IMR-90 (cell line): ENCODE results near the gene SLIT1. TPM values are rescaled to one million over a fixed set of nuclear protein-coding genes. Genes with fewer than 3 reads are reported as not detected.

Source experiments
- ATAC-seq: fragments of 200-7000 bp; cut with Tn5 transposase; 2 replicates; pipeline ENCODE4 v1.9.1; 2020; ENCODE audit warnings: low read depth, mild to moderate bottlenecking, moderate library complexity
- BruUV-seq: library from RNA; stranded (reverse); fragments of 400-500 nt; replicated peaks from 2 replicates; lab custom pipeline; 2021; lab: Mats Ljungman, UMichigan
- CTCF ChIA-PET: fragments of 300-600 bp; formaldehyde crosslinking; extraction: SDS; loops from one replicate; lab custom pipeline; 2021; ENCODE audit warnings: antibody characterized with exemption; lab: Yijun Ruan, JAX
- POLR2A ChIA-PET: fragments of 300-600 bp; sonication (Branson Sonifier 250); formaldehyde crosslinking; loops from one replicate; lab custom pipeline; 2022; ENCODE audit warnings: antibody characterized with exemption; ENCODE audit not compliant: unreplicated experiment; lab: Charles Lee
- DNase-seq: peaks from one replicate; pipeline ENCODE4 v3.0.0; 2013
- H2AFZ ChIP-seq: replicated peaks from 2 replicates; pipeline ENCODE3; 2013; ENCODE audit warnings: low read length, mild to moderate bottlenecking; ENCODE audit not compliant: poor library complexity
- H2AK5ac ChIP-seq: 2 replicates; pipeline ENCODE4 v1.6.1; 2013; ENCODE audit warnings: low read depth, low read length, inconsistent platforms
- H2AK9ac ChIP-seq: replicated peaks from 2 replicates; pipeline ENCODE3; 2013; ENCODE audit warnings: mild to moderate bottlenecking, low read depth, low read length, moderate library complexity; ENCODE audit not compliant: poor library complexity
- H2BK120ac ChIP-seq: 2 replicates; pipeline ENCODE4 v1.6.1; 2013; ENCODE audit warnings: low read depth, low read length, inconsistent platforms
- H2BK15ac ChIP-seq: 3 replicates; pipeline ENCODE4 v1.6.1; 2013; ENCODE audit warnings: low read depth, low read length, inconsistent platforms
- H2BK20ac ChIP-seq: 2 replicates; pipeline ENCODE4 v1.6.1; 2013; ENCODE audit warnings: low read depth, mild to moderate bottlenecking, inconsistent platforms, low read length, moderate library complexity
- H2BK5ac ChIP-seq: 2 replicates; pipeline ENCODE4 v1.6.1; 2013; ENCODE audit warnings: mild to moderate bottlenecking, low read depth, low read length, inconsistent platforms; ENCODE audit not compliant: poor library complexity, severe bottlenecking
- H3K14ac ChIP-seq: replicated peaks from 2 replicates; pipeline ENCODE4 v1.6.1; 2013; ENCODE audit warnings: low read depth, low read length, inconsistent platforms
- H3K18ac ChIP-seq: 2 replicates; pipeline ENCODE4 v1.6.1; 2013; ENCODE audit warnings: low read depth, low read length, control low read depth
- H3K23ac ChIP-seq: 2 replicates; pipeline ENCODE4 v1.6.1; 2013; ENCODE audit warnings: low read depth, low read length, inconsistent platforms
- H3K27ac ChIP-seq: 2 replicates; pipeline ENCODE4 v1.5.1; 2013; ENCODE audit warnings: mild to moderate bottlenecking, control low read depth, low read length; ENCODE audit not compliant: insufficient read depth
- H3K27me3 ChIP-seq: 2 replicates; pipeline ENCODE4 v1.6.1; 2013; ENCODE audit warnings: low read length; ENCODE audit not compliant: control insufficient read depth, insufficient read depth
- H3K36me3 ChIP-seq: 2 replicates; pipeline ENCODE4 v1.6.1; 2013; ENCODE audit warnings: low read length, mixed read lengths; ENCODE audit not compliant: control insufficient read depth, insufficient read depth
- H3K4ac ChIP-seq: 2 replicates; pipeline ENCODE4 v1.6.1; 2013; ENCODE audit warnings: low read depth, low read length, inconsistent platforms
- H3K4me1 ChIP-seq: 2 replicates; pipeline ENCODE4 v1.6.1; 2013; ENCODE audit warnings: low read length, mixed read lengths; ENCODE audit not compliant: control insufficient read depth, insufficient read depth
- H3K4me2 ChIP-seq: 2 replicates; pipeline ENCODE4 v1.6.1; 2013; ENCODE audit warnings: low read depth, mild to moderate bottlenecking, control low read depth, low read length, moderate library complexity
- H3K4me3 ChIP-seq: 2 replicates; pipeline ENCODE4 v1.5.1; 2013; ENCODE audit warnings: low read depth, mild to moderate bottlenecking, control low read depth, low read length, moderate library complexity; ENCODE audit not compliant: insufficient read depth
- H3K56ac ChIP-seq: 2 replicates; pipeline ENCODE4 v1.6.1; 2013; ENCODE audit warnings: low read length, inconsistent platforms; ENCODE audit not compliant: insufficient read depth; ENCODE audit errors: extremely low read depth
- H3K79me1 ChIP-seq, 2 experiments: 2 replicates each; pipeline ENCODE4 v1.6.1; 2013; ENCODE audit warnings: low read length in 2 of 2, inconsistent platforms in 1 of 2, low read depth in 1 of 2
- H3K9ac ChIP-seq: 2 replicates; pipeline ENCODE4 v1.6.1; 2013; ENCODE audit warnings: low read depth, low read length, control low read depth
- H3K9me1 ChIP-seq: 2 replicates; pipeline ENCODE4 v1.6.1; 2013; ENCODE audit warnings: low read length, inconsistent platforms; ENCODE audit not compliant: insufficient read depth
- H3K9me3 ChIP-seq: 2 replicates; pipeline ENCODE4 v1.6.1; 2013; ENCODE audit warnings: low read length; ENCODE audit not compliant: control insufficient read depth, insufficient read depth
- H4K20me1 ChIP-seq: 2 replicates; pipeline ENCODE4 v1.6.1; 2013; ENCODE audit warnings: low read length, inconsistent platforms; ENCODE audit not compliant: insufficient read depth
- H4K5ac ChIP-seq: 2 replicates; pipeline ENCODE4 v1.6.1; 2013; ENCODE audit warnings: mild to moderate bottlenecking, low read depth, low read length, control low read depth
- H4K8ac ChIP-seq, 2 experiments: 2 replicates each; pipeline ENCODE4 v1.6.1; 2013; ENCODE audit warnings: low read depth in 2 of 2, low read length in 2 of 2, control low read depth in 1 of 2, inconsistent platforms in 1 of 2
- H4K91ac ChIP-seq: 2 replicates; pipeline ENCODE4 v1.6.1; 2013; ENCODE audit warnings: low read depth, low read length, inconsistent platforms; ENCODE audit not compliant: insufficient read depth
- CHD1 ChIP-seq: IDR thresholded peaks from 2 replicates; pipeline ENCODE4 v1.6.1; 2012; ENCODE audit warnings: low read depth, low read length, improper control_type of control experiment
- MAFK ChIP-seq: IDR thresholded peaks from 2 replicates; pipeline ENCODE4 v1.6.1; 2012; ENCODE audit warnings: low read depth, low read length, improper control_type of control experiment
- NFE2L2 ChIP-seq: fragments of 150-350 bp; IDR thresholded peaks from 2 replicates; pipeline ENCODE4 v1.6.1; 2016; ENCODE audit warnings: low read depth, mild to moderate bottlenecking, low read length
- RCOR1 ChIP-seq: IDR thresholded peaks from 2 replicates; pipeline ENCODE4 v1.6.1; 2012; ENCODE audit warnings: mild to moderate bottlenecking, low read length, improper control_type of control experiment; ENCODE audit not compliant: insufficient replicate concordance
- RFX5 ChIP-seq: IDR thresholded peaks from 2 replicates; pipeline ENCODE4 v1.8.0; 2012; ENCODE audit warnings: low read depth, mild to moderate bottlenecking, low read length, moderate library complexity
- WGBS, 2 experiments: methylation state at CpG; one replicate each; pipeline versions ENCODE4 v1.1.5 to v1.1.7; 2013; ENCODE audit warnings: missing lambda C conversion rate in 2 of 2; ENCODE audit not compliant: insufficient read length in 1 of 2; ENCODE audit errors: extremely low coverage in 2 of 2; 5-methylcytosine and 5-hydroxymethylcytosine counted together
- dilution Hi-C: fragments of 300-500 bp; cut with HindIII; formaldehyde crosslinking; loops from one replicate; pipeline ENCODE4 v1.14.3; 2018; ENCODE audit warnings: low sequenced_read_pairs; ENCODE audit not compliant: unreplicated experiment
- in situ Hi-C: fragments of 300-500 bp; cut with MboI; formaldehyde crosslinking; loops from 3 replicates; pipeline ENCODE4 v1.14.3; 2019; ENCODE audit warnings: low sequenced_read_pairs, inconsistent platforms, mixed read lengths
- intact Hi-C: fragments of 100-400 bp; cut with micrococcal nuclease; formaldehyde crosslinking; loops from 2 replicates; pipeline ENCODE4 v1.10.0; 2022
- polyA plus RNA-seq, 3 experiments: library from polyadenylated mRNA; depleted of rRNA; stranded (reverse); fragments of >200 nt; gene quantifications; 2 replicates each; pipeline ENCODE4 v1.2.3, GENCODE V29; 2012; ENCODE audit warnings: low replicate concordance in 1 of 3
- total RNA-seq: library from RNA; depleted of rRNA; stranded (reverse); fragments of >200 nt; gene quantifications from 2 replicates; pipeline ENCODE4 v1.2.3, GENCODE V29; 2012
- TF ChIP-seq, protein P1 (sequence below): fragments of 150-350 bp; IDR thresholded peaks from 2 replicates; pipeline ENCODE4 v1.6.1; 2017; ENCODE audit warnings: mild to moderate bottlenecking, antibody characterized with exemption, low read length, low read depth
- TF ChIP-seq, protein P2 (sequence below): fragments of 150-350 bp; IDR thresholded peaks from 2 replicates; pipeline ENCODE4 v1.6.1; 2016; ENCODE audit warnings: low read depth, mild to moderate bottlenecking, low read length, moderate library complexity, borderline replicate concordance

SLIT1 gene
- total and polyA plus RNA-seq, 2 of the 4 experiments (the other 2 are of a cell fraction): under 0.01 TPM

DNA sequence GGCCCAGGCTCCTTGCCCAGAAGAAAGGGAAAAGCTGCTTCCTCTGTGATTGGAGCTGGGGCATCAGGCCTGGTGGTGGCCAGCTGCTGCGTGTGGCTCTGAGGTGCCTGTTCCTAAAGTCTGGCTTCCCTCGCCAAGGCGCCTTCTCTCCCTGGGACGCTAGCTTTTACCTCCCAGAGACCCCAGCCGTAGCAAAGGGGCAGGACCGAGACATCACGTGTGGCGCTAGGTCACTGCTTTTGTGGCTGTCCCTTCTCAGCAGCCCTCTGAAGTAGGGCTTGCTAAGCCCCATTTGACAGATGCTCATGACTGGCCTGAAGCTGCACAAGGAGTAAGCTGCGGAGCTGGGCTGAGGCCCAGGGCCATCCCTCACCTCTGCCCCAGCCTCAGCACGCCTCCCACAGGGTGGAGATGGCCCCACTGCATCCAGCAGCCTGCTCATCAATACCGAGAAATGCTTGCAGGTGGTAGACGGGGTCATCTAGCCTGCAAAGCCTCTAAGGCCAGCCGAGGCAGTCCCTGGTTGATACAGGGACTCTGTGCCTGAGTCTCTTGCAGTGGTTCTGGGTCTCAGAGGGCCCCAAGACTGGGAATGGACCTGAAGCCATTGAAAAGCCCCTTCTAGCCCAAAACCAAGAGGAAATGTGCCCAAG is 182.5 kb downstream of the SLIT1 start:
- intact Hi-C loops (no loop called here), dilution Hi-C loops (no loop called here), in situ Hi-C loops (no loop called here)
- no TSS peak for BruUV-seq
- no peak overlapping the region for H3K27ac ChIP-seq
- H3K14ac ChIP-seq: no peak overlapping the region
- no peak overlapping the region for H3K18ac ChIP-seq
- CTCF ChIA-PET: no interaction called here
- no peak overlapping the region for H4K8ac ChIP-seq
- H3K4me2 ChIP-seq: no peak overlapping the region
- no peak overlapping the region for H2AFZ ChIP-seq
- no peak overlapping the region for H3K23ac ChIP-seq
- H2BK120ac ChIP-seq: no peak overlapping the region
- no peaks in the 10 kb centered on the region for H3K36me3 ChIP-seq
- no peak overlapping the region for H3K56ac ChIP-seq
- peaks cover 2% of the 10 kb centered on the region; the same call in 1 of the 2 replicates for H3K4me1 ChIP-seq
- no peak overlapping the region for H3K4me3 ChIP-seq
- H2BK20ac ChIP-seq: no peak overlapping the region
- peaks cover 8% of the 10 kb centered on the region for H3K9me3 ChIP-seq
- no peak overlapping the region for H2BK15ac ChIP-seq
- H3K9ac ChIP-seq: no peak overlapping the region
- TF ChIP-seq, protein P1, sequence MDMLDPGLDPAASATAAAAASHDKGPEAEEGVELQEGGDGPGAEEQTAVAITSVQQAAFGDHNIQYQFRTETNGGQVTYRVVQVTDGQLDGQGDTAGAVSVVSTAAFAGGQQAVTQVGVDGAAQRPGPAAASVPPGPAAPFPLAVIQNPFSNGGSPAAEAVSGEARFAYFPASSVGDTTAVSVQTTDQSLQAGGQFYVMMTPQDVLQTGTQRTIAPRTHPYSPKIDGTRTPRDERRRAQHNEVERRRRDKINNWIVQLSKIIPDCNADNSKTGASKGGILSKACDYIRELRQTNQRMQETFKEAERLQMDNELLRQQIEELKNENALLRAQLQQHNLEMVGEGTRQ: no peak
- TF ChIP-seq, protein P2, sequence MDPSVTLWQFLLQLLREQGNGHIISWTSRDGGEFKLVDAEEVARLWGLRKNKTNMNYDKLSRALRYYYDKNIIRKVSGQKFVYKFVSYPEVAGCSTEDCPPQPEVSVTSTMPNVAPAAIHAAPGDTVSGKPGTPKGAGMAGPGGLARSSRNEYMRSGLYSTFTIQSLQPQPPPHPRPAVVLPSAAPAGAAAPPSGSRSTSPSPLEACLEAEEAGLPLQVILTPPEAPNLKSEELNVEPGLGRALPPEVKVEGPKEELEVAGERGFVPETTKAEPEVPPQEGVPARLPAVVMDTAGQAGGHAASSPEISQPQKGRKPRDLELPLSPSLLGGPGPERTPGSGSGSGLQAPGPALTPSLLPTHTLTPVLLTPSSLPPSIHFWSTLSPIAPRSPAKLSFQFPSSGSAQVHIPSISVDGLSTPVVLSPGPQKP: no peak
- TF ChIP-seq RFX5 (no peak), NFE2L2 (no peak), CHD1 (no peak), MAFK (no peak), RCOR1 (no peak)
- peaks cover 9% of the 10 kb centered on the region; the same call in 1 of the 2 replicates for H3K27me3 ChIP-seq
- no peak overlapping the region; the same call in 1 of the 2 replicates for H2AK5ac ChIP-seq
- no peak overlapping the region for H4K5ac ChIP-seq
- POLR2A ChIA-PET: no interaction called here
- no peaks in the 10 kb centered on the region for H4K20me1 ChIP-seq
- no peak overlapping the region for H4K91ac ChIP-seq
- no peaks in the 10 kb centered on the region for H3K9me1 ChIP-seq
- no peak overlapping the region for H2AK9ac ChIP-seq
- H2BK5ac ChIP-seq: no peak overlapping the region
- WGBS, 2 experiments: 80% methylated on average over 6 of the region's 13 CpGs; no CpG with 5 or more reads in 1 of the 2 experiments
- ATAC-seq (no peak), DNase-seq (no peak)
- no peaks in the 10 kb centered on the region for H3K79me1 ChIP-seq
- no peak overlapping the region for H3K4ac ChIP-seq
